ENCODE data around the gene CLPTM1L.

DNA sequence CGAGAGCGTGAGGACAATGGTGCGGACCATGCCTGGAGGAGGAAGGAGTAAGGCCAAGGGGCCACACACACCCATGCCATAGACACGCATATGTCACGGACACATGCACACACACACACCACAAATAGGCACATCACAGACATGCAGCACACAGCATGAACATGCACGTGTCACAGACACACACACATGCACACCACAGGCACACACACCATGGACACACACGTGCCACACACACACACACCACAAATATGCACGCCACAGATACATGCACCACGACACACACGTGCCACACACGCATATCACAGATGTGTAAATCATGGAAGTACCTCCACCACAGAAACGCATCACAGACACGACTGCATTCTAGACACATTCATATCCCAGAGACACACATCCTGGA lies 66.7 kb downstream of the CLPTM1L start:
- TF ChIP-seq EP300 (IDR thresholded peaks at IDR 0.05) (no peak), CTCF (IDR thresholded peaks at IDR 0.05) (no peak), RAD21 (conservative IDR thresholded peaks at IDR 0.05 in 1 of 2, IDR thresholded peaks at IDR 0.05 in 1 of 2) (no peak), GATA3 (IDR thresholded peaks at IDR 0.05; ENCODE audit: borderline replicate concordance) (no peak), MYC (IDR thresholded peaks at IDR 0.05; ENCODE audit: borderline replicate concordance, low read length) (no peak), ZNF302 (CRISPR knock-in tag; IDR thresholded peaks at IDR 0.05) (no peak), MAZ (IDR thresholded peaks at IDR 0.05; ENCODE audit: borderline replicate concordance, low read depth, low read length) (no peak), HDAC2 (IDR thresholded peaks at IDR 0.05) (no peak)
- TF ChIP-seq, protein P1, sequence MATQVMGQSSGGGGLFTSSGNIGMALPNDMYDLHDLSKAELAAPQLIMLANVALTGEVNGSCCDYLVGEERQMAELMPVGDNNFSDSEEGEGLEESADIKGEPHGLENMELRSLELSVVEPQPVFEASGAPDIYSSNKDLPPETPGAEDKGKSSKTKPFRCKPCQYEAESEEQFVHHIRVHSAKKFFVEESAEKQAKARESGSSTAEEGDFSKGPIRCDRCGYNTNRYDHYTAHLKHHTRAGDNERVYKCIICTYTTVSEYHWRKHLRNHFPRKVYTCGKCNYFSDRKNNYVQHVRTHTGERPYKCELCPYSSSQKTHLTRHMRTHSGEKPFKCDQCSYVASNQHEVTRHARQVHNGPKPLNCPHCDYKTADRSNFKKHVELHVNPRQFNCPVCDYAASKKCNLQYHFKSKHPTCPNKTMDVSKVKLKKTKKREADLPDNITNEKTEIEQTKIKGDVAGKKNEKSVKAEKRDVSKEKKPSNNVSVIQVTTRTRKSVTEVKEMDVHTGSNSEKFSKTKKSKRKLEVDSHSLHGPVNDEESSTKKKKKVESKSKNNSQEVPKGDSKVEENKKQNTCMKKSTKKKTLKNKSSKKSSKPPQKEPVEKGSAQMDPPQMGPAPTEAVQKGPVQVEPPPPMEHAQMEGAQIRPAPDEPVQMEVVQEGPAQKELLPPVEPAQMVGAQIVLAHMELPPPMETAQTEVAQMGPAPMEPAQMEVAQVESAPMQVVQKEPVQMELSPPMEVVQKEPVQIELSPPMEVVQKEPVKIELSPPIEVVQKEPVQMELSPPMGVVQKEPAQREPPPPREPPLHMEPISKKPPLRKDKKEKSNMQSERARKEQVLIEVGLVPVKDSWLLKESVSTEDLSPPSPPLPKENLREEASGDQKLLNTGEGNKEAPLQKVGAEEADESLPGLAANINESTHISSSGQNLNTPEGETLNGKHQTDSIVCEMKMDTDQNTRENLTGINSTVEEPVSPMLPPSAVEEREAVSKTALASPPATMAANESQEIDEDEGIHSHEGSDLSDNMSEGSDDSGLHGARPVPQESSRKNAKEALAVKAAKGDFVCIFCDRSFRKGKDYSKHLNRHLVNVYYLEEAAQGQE (IDR thresholded peaks at IDR 0.05): no peak
- TF ChIP-seq, protein P2, sequence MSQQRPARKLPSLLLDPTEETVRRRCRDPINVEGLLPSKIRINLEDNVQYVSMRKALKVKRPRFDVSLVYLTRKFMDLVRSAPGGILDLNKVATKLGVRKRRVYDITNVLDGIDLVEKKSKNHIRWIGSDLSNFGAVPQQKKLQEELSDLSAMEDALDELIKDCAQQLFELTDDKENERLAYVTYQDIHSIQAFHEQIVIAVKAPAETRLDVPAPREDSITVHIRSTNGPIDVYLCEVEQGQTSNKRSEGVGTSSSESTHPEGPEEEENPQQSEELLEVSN (IDR thresholded peaks at IDR 0.05; ENCODE audit: borderline replicate concordance, low read depth): no peak
